ENCODE results near the gene EPB41L1. TPM values are rescaled to one million over a fixed set of nuclear protein-coding genes. Genes with fewer than 3 reads are reported as not detected.

Gene EPB41L1
- total RNA-seq, 1 experiment from 2014 or later: 38.7 TPM

GRCh38 chr20:36112112-36112511 lies 42.4 kb upstream of the EPB41L1 start:
- no peaks in the 10 kb centered on the region for H3K9me3 Mint-ChIP-seq
- no peak for TF ChIP-seq USF2 (CRISPR knock-in tag; IDR thresholded peaks at IDR 0.05)
- no peak for TF ChIP-seq SOX15 (CRISPR knock-in tag; IDR thresholded peaks at IDR 0.05)
- TF ChIP-seq MAX (CRISPR knock-in tag; IDR thresholded peaks at IDR 0.05): no peak
- no peak for TF ChIP-seq ETV6 (CRISPR knock-in tag; IDR thresholded peaks at IDR 0.05)
- no peak for TF ChIP-seq ZNF423 (CRISPR knock-in tag; IDR thresholded peaks at IDR 0.05)
- no peak for TF ChIP-seq FOXJ3 (CRISPR knock-in tag; IDR thresholded peaks at IDR 0.05; ENCODE audit: borderline replicate concordance)
- TF ChIP-seq IRF2 (CRISPR knock-in tag; IDR thresholded peaks at IDR 0.05; ENCODE audit: borderline replicate concordance, low read depth): no peak
- no peak for TF ChIP-seq ATF1 (CRISPR knock-in tag; IDR thresholded peaks at IDR 0.05)
- no peak for TF ChIP-seq ZNF219 (CRISPR knock-in tag; IDR thresholded peaks at IDR 0.05; ENCODE audit: borderline replicate concordance)
- no peak for TF ChIP-seq STAT6 (CRISPR knock-in tag; conservative IDR thresholded peaks at IDR 0.05; ENCODE audit: low read depth)
- TF ChIP-seq NR3C1 (CRISPR knock-in tag; conservative IDR thresholded peaks at IDR 0.05; ENCODE audit: low read depth): no peak
- no peak for TF ChIP-seq ZBTB43 (CRISPR knock-in tag; IDR thresholded peaks at IDR 0.05)
- TF ChIP-seq ZMAT4 (CRISPR knock-in tag; IDR thresholded peaks at IDR 0.05): no peak
- no peak for TF ChIP-seq SMAD3 (CRISPR knock-in tag; IDR thresholded peaks at IDR 0.05; ENCODE audit: borderline replicate concordance)
- no peak for TF ChIP-seq GRHL2 (CRISPR knock-in tag; IDR thresholded peaks at IDR 0.05; ENCODE audit: insufficient replicate concordance, severe bottlenecking)
- TF ChIP-seq NFE2L1 (CRISPR knock-in tag; IDR thresholded peaks at IDR 0.05): no peak
- TF ChIP-seq CREB1 (CRISPR knock-in tag; IDR thresholded peaks at IDR 0.05): no peak
- no peak for TF ChIP-seq FOXK1 (CRISPR knock-in tag; IDR thresholded peaks at IDR 0.05)
- no peak for TF ChIP-seq E2F5 (CRISPR knock-in tag; IDR thresholded peaks at IDR 0.05)
- TF ChIP-seq OVOL2 (CRISPR knock-in tag; IDR thresholded peaks at IDR 0.05; ENCODE audit: borderline replicate concordance): no peak
- H3K36me3 Mint-ChIP-seq: no peaks in the 10 kb centered on the region
- ATAC-seq (no peak), DNase-seq (ENCODE audit: low spot score) (no peak)
- peaks cover 41% of the 10 kb centered on the region for H3K4me1 Mint-ChIP-seq
- no peak overlapping the region for H3K27ac Mint-ChIP-seq
- ChIA-PET CTCF (interaction anchor here (0.8 to 4.9 kb wide), 3 partner anchors 14 to 119 kb away, joined by 4 to 40 read pairs (median 7); no protein-coding TSS in a partner anchor), POLR2A (interaction anchor here (0.7 kb wide), 1 partner anchor 21 kb away, joined by 3 read pairs; no protein-coding TSS in a partner anchor)
- no peak overlapping the region for H3K4me3 Mint-ChIP-seq
- H3K27me3 Mint-ChIP-seq (ENCODE audit: low read depth): peaks cover 8% of the 10 kb centered on the region

GRCh38 chr20:36113036-36113435 lies 41.5 kb upstream of the EPB41L1 start:
- ChIA-PET CTCF (interaction anchor here (1.2 to 4.9 kb wide), 5 partner anchors 26 to 158 kb away, joined by 3 to 40 read pairs (median 5); partner anchors contain the start of gene SCAND1), POLR2A (interaction anchor here (0.6 kb wide), 1 partner anchor 1348 kb away, joined by 4 read pairs; no protein-coding TSS in a partner anchor)
- ATAC-seq: no peak
- Mint-ChIP-seq H3K4me3 (no peak overlapping the region), H3K27me3 (ENCODE audit: low read depth) (peaks cover 8% of the 10 kb centered on the region), H3K36me3 (no peaks in the 10 kb centered on the region), H3K4me1 (peaks cover 41% of the 10 kb centered on the region), H3K9me3 (no peaks in the 10 kb centered on the region), H3K27ac (no peak overlapping the region)
- no peak for DNase-seq (ENCODE audit: low spot score)
- TF ChIP-seq NR1H2 (CRISPR knock-in tag; IDR thresholded peaks at IDR 0.05) (no peak), ELF4 (CRISPR knock-in tag; IDR thresholded peaks at IDR 0.05; ENCODE audit: low read depth) (no peak), USF2 (CRISPR knock-in tag; IDR thresholded peaks at IDR 0.05) (no peak), E2F4 (CRISPR knock-in tag; IDR thresholded peaks at IDR 0.05; ENCODE audit: borderline replicate concordance, low read depth) (no peak), ZNF219 (CRISPR knock-in tag; IDR thresholded peaks at IDR 0.05; ENCODE audit: borderline replicate concordance) (no peak), EMX1 (CRISPR knock-in tag; IDR thresholded peaks at IDR 0.05) (no peak), ZNF263 (CRISPR knock-in tag; IDR thresholded peaks at IDR 0.05; ENCODE audit: low read depth) (no peak), ESRRA (CRISPR knock-in tag; IDR thresholded peaks at IDR 0.05; ENCODE audit: borderline replicate concordance) (no peak)
